ENCODE results near the gene PTGS2.
"Not testable (repeated sequence)": the region's sequence is repeated elsewhere in the genome, so short reads cannot be mapped to it uniquely, and the experiment has no call there.

The PTGS2 gene

DNA sequence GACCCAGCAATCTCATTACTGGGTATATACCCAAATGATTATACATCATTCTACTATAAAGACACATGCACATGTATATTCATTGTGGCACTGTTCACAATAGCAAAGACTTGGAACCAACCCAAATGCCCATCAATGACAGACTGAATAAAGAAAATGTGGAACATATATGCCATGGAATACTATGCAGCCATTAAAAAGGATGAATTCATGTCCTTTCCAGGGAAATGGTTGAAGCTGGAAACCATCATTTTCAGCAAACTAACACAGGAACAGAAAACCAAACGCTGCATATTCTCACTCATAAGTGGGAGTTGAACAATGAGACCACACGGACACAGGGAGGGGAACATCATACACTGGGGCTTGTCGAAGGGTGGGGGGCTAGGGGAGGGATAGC is 10.4 kb downstream of the PTGS2 start:
- DNase-seq, result not testable (repeated sequence)

DNA sequence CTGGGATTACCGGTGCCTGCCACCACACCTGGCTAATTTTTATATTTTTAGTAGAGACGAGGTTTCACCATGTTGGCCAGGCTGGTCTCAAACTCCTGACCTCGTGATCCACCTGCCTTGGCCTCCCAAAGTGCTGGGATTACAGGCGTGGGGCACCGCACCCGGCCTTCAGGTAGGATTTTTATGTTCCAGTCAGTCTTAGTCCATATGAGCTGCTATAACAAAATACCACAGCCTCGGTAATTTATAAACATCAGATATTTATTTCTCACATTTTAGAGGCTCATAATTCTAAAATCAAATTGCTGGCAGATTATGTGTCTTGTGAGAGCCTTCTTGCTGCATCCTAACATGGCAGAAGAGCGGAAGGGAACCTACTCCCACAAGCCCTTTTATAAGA is 16.0 kb downstream of the PTGS2 start:
- not testable (repeated sequence) for DNase-seq

DNA sequence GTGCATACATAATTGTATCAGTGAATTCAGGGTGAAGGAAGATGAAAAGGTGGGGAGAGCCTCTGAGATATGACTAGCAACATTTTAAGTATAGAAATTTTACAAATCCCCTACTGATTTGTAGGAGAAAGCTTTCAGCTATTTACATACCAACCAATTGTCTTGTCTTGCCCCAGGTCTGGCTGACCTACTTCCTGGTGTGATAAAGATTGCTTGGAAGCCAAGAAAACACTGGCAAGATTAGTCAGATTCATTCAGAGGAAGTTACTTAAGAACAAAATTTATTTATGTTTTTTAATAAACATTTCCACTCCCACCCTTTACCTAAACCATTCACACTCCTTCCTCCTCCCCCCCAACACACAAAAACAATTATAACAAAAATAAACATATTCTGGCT is 17.5 kb downstream of the PTGS2 start:
- no peak for DNase-seq

DNA sequence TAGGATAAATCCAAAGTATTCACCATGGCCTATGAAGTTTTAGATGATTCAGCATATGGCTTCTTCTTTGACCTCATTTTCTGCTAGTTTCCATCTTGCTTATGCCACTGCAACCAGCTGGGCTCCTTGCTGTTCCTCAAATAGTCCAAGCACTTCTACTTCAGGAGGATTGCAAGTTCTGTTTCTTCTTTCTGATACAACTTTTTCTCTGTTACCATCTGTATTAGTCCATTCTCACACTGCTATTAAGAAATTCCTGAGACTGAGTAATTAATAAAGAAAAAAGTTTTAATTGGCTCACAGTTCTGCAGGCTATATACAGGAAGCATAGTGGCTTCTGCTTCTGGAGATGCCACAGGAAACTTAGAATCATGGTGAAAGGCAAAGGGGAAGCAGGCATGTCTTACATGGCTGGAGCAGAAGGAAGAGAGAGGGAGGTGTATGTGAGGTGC is 20.3 kb downstream of the PTGS2 start:
- no peak for DNase-seq

DNA sequence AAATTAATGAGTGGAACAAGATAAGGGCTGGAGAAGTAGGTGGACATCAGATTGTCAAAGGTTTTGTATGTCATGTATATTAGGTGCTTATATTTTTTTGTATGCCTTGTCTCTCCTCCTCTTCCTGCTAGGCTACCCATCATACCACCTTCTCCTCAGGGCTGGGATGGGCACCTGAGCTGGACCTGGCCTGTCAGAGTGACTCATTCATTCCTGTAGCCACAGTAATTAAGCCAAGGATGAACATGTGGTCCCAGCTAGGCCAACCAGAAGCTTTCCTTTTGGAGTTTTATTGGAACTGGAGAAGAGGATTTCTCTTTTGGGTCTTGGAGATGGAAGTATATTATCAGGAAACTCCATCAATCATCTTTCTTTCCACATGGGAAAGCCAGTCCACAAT is 21.2 kb downstream of the PTGS2 start:
- no peak for DNase-seq

DNA sequence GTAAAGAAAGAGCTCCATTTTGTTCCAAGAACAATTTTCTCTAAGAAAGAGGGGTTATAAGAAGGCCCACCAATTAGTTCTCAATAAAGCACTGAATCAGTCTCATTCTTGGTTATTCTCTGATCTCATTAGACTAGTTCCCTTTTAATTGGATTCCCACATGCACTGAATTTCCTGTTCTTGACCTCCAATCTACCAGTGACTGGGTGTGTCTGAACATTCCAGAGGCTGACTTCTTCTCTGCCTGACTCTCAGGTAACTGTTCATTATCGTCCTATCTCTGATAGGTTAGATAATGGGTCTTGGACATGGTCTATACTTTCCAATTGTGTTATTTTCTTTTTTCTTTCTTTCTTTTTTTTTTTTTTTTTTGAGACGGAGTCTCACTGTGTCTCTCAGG is 22.7 kb downstream of the PTGS2 start:
- DNase-seq, result no peak

DNA sequence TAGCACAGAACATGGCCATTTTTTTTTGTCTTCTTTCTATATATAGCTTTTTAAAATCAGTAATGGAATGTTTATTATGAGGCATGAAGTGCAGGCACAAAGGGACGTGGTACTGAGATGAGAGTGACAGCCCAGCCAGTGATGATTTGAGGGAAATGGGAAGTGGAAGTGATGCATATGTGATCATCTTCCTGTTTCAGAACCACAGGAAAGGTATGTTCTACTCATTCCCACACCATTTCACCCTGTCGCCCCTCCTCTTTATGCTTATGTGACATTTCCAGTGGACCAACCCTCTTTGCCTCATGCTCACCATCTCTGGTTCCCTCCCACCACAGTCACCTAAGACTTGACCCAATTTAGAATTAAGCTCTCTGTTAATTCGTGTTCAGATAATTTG is 24.3 kb downstream of the PTGS2 start:
- DNase-seq, result no peak

DNA sequence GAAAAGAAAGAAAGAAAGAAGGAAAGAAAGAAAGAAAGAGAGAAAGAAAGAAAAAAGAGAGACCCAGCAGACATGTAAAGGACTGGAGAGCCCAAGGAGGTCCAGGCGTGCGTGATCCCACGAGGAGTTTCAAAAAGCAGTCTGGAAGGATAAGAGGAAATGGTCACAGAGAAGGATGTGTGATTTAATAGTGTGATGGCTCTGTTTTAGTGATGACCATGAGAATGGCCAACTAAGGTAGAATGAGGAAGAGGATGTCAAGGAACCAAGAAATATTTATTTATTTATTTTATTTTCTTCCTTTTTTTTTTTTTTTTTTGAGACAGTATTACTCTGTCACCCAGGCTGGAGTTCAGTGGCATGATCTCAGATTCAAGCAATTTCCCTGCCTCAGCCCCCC is 25.5 kb downstream of the PTGS2 start:
- no peak for DNase-seq

DNA sequence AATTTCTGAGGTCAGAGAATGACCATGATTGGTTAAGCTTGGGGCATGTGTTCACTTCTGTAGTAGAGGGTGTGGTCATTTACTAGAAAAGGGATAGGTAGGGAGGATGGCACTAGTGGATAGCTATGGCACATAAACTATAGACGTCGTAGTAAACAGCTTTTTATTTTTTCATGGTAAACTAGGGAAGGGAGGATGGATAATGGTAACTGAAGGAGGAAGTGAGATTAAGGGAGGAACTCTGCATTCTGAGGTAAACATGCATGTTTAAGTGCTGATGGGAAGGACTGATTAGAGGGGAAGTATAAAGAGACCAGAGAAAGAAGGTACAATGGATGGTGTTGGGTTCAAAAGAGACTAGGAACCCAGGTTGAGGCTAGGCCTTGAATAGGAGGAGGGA is 26.9 kb downstream of the PTGS2 start:
- DNase-seq, result no peak

DNA sequence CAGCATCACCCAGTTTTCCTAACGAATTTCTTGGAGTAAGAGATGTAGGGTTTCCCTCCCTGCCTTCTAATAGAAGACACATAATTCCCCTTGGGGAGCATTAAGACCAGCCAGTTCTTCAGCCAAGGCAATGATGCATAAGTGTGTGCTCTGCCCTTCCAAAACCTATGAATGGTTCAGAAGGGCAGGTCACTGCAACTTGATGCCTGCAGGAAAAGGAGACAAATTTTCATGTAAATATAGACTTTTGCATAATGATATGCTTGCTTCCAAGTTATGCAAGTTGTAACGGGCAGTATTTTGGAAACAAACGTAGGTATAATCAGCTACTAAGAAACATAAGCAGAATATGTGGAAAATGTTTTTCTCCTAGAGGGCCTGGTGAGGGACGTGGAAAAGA is 31.6 kb downstream of the PTGS2 start:
- DNase-seq, result no peak

DNA sequence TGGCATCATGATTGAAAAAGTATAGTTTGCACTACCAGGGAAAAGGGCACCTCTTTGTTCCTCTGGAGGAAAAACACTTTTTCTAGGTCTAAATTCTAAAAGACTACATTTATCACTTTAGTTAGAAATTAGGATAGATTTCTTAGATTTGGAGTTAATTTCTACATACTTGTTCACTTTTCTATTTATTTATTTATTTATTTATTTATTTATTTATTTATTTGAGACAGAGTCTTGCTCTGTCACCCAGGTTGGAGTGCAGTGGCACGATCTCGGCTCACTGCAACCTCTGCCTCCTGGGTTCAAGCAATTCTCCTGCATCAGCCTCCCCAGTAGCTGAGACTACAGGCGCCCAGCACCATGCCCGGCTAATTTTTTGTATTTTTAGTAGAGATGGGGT is 32.2 kb downstream of the PTGS2 start:
- DNase-seq, result not testable (repeated sequence)

DNA sequence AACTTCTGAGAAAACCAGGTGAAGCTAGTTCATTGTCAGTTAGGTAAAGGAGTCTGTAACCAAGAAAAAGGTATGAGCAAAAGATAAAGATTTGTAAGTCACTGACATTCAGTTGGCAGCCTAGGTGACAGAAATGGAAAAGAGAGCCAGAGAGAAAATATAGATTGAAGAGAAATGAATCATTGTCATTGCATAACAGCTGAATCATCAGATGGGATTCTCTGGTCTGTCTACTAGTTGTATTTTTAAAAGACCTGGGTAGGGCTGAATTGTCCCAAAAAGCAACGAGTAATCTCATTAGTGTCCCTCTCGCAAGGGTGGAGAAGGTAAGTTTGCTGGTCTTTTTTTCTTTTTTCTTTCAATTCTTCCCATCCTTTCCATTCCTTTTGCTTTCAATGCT is 36.6 kb downstream of the PTGS2 start:
- DNase-seq, result no peak

DNA sequence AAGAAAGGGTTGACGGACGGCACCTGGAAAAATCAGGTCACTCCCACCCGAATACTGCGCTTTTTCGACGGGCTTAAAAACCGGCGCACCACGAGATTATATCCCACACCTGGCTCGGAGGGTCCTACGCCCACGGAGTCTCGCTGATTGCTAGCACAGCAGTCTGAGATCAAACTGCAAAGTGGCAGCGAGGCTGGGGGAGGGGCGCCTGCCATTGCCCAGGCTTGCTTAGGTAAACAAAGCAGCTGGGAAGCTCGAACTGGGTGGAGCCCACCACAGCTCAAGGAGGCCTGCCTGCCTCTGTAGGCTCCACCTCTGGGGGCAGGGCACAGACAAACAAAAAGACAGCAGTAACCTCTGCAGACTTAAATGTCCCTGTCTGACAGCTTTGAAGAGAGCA is 42.7 kb downstream of the PTGS2 start:
- DNase-seq, result not testable (repeated sequence)

DNA sequence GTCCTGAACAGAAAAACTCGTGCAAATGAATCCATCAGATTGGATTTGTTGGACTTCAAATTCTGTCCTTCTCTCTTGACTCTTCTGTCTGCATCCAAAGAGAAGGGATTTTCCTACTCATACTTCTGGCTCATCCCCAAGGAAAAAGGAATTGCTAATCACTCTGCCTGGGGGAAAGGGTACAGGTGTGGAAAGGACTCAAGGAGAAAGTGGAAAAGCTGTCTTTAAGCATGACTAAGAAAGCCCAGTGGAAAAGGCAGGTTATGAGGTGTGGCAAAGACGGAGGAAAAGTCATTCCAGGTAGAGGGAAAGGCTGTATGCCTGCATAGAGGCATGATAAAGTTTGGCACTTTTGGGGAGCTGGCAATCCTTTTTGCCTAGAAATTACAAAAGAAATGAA is 43.4 kb downstream of the PTGS2 start:
- DNase-seq, result no peak

DNA sequence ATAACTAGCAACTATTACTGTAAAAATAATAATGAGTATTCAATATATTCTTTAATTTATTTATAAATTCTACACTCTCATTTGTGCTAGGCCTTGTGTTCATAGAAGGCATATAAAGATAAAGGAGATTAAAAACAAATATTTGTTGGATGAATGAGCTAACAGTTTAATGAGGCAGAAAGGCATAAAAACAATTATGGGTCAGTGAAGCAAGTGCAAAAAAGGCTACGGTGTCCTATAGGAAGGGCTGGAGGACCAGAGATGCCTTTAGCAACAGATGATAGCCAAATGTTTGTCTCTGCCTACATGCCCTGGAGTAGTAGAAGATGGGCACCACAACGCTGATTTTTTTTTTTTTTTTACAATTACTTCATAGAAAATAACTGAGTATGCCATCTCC is 45.7 kb downstream of the PTGS2 start:
- DNase-seq, result no peak

DNA sequence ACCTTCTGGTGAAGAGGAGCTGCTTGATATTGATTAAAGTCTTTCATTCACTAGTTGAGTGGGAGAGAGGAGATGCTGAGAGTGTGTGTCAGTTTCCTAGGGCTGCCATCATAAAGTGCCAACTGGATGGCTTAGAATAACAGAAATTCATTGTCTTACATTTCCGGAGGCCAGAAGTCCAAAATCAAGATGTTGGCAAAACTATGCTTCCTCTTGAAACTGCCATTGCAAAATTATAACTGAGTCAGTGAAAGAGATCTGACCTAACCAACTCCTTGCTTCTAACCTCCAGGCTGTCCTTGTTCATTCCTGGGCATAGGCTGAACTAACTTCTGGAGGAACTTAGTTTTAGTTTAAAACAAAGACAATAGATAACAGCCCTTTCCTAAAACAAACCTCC is 47.1 kb downstream of the PTGS2 start:
- DNase-seq, result no peak

DNA sequence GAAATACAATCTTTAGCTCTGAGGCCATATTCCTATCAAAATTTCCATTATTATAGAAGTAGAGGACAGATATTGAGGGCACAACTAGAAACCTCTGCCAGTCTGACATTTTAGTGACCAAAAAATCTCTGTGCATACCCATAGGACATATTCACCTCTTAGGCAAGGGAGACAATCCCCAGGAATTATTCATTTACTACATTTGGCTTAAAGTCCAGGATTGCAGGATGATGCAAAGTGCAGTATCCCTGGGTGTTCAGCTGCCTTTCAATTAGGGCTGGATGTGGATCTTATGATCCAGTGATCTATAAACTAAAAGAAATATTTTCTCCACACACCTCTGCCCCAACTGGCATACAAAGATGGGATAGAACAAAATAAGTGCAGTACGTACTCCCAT is 50.9 kb downstream of the PTGS2 start:
- DNase-seq, result no peak

DNA sequence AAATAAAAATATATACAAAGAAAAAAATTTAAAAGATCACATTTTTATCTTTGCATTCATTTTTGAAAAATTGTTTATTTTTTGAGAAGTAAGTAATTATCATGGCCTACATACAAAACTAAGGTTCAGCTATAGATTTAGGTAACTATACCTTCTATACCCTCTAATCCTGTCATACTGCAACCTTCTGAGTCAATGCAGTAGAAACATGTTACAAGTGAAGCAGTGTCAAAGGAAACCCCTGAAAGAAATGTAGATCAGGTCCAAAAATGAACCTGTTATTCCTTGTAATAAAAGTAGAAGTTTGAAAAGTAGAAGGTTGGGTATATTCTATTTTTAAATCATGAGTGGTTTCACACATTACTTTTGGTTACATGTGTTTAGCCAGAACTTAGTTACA is 51.3 kb downstream of the PTGS2 start:
- no peak for DNase-seq

DNA sequence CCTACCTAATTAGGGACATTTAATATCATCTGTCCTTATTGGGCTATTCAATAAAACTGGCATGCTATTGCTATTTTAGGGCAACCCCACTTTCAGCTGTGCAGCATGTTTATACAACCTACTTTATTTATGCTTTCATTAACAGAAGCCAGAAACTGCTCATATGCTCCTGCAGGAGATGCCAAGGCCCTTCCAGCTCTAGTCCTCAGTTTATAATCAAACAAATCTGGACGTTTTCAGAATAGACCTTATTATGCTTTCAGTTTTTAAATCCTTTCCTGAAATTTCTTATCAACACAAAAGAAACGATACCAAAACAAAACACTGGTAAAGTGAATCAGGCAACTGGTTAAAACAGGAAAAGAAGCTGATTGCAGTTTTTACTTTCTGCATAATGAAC is 53.2 kb downstream of the PTGS2 start:
- no peak for DNase-seq

DNA sequence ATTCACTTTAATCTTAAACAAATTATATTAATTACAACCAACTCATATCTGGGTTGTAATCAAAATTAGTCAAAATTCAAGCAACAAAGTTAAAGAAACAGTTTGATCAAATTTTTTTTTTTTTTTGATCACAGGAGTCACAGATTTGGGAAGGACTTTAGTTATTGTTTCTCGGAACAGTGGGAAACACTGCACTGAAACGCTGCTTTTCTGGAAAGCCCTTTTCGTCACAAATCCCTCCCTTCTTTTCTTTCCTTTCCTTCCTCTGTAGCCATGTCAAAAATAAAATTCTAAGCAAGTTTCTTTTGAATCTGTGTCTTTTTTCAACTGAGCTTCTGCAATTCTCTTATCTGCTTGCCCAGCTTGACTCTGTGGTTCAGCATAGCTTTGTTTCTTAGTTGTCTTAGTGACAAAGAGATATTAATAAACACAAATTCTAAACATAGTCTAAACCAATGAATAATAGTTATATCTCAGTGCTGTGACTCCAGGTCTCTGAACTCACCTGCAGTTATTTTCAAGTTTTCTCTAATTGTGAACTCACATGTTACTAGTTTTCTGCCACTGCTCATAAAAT is 53.8 kb downstream of the PTGS2 start:
- DNase-seq, result no peak

DNA sequence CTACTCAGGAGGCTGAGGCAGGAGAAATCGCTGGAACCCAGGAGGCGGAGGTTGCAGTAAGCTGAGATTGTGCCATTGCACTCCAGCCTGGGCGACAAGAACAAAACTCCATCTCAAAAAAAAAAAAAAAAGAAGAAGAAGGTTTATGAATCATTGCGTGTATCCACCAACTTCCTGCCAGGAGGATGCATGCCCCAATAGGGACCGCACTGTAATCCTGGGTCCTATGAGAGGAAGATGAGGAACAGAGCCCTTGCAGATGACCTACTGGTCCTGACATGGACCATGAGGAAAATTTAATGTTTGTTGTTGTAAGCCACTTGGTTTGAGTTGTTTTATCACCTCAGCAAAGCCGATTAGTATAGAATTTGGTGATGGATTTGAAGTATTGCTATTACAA is 56.7 kb downstream of the PTGS2 start:
- no peak for DNase-seq
